Endothelial cell of hepatic sinusoid (primary cell): ENCODE measurements around the gene ACSL4.
"Not testable (repeated sequence)": the region's sequence is repeated elsewhere in the genome, so short reads cannot be mapped to it uniquely, and the experiment has no call there.

Source experiments
- in situ Hi-C: cut with HindIII; loops from 2 replicates; pipeline ENCODE4 v1.10.0; 2017; ENCODE audit warnings: low sequenced_read_pairs

Gene ACSL4

DNA sequence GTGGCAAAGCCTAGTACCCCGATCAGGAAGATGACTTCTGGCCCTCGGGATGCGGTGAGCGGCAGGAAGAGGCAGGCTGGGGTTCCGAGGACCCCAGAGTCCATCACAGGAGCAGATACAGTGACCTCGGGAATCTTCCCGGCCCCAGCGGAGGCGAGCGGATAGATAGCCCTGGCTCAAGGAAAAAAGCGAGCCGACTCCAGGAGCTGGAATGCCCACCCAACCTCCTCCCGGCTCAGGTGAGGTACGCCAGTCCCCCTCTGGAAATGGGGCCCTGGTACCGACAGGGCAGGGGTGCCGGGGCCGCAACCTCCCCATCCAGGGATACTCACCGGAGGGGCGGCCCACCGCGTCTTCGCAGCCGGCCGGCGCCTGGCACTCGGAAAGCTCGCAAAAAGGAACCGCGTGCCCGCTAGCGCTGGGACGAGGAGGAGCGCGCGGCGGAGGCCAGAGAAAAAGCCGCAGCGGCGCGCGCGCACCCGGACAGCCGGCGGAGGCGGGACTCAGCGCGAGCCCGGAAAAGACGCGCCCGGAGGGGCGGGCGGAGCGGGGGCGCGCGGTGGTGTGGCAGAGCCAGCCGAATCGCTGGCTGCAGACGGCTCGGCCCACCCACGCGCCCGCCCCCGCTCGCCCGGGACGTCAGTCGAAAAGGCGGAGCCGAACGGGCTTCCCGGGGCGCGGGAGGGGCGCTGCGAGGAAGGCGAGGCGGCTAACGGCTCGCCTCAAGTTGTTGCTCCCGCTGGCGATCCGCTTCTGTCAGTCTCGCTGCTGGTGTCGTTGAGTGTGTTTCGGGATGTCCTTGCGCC lies at the start of gene ACSL4:
TSS of gene ACSL4 (minus strand) at position 451 of the 806 bp plus-strand sequence. CDS start 49,894 bp downstream, outside the sequence.
- in situ Hi-C loops, result loop anchor here (5.0 kb wide), 1 partner anchor 34 kb away; no protein-coding TSS in a partner anchor

DNA sequence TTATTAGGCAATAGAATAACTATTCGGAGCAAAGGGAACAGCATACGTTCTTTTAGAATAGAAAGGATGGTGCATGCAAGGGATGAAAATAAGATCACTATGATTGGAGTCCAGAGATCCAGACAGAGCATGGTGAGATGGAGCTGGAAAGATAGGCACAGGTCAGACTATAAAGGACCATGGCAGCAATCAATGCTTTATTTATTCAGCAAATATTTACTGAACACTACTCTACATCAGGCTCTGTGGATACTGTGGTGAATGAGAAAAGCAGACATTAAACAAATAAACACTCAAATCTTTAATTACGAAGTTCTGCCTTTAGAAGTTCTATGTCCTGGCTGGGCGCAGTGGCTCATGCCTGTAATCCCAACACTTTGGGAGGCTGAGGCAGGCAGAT lies 44.7 kb upstream of the ACSL4 start:
- in situ Hi-C loops, result no loop called here

- in situ Hi-C loops, result no loop called here
These were observed 43.9 kb upstream of the ACSL4 start for GRCh38 chrX:109776986-109777385.

DNA sequence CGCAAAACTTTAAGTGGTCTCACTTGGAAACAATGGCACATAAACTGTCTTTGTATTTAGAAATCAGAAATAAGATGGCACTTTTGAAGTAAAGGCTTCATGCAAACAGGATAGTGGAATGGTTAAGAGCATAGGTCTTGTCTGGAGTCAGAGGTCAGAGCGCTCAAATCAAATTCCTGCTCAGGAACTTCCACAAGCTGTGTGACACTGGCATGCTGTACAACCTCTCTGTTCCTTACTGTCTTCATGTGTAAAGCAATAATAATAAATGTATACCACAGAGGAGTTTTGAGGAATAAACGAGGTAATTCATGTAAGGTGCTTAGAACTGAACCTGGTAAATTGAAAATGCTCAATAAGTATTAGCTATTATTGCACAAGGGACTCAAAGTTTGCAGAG lies 43.4 kb upstream of the ACSL4 start:
- in situ Hi-C loops, result no loop called here

GRCh38 chrX:109775386-109775785 lies 42.3 kb upstream of the ACSL4 start:
- in situ Hi-C loops, result no loop called here

DNA sequence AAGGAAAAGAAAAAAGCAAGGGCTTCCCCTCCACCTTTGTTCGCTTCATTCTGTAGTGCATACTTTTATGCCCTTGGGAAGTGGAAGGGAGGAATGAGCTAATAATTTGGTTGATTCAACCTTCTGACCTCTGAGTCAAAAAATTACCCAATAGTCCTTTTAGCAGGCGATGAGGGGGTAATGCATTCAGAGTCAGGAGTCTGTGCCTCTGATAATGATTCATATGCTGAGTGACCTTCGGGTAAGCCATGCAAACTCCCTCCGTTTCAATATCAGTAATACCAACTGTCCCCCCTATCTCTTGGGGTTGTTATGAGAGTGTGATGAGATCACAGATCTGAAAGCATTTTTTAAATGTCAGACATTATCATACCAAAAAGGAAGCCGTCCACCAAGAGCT lies 41.6 kb upstream of the ACSL4 start:
- in situ Hi-C loops, result no loop called here

GRCh38 chrX:109774136-109774535 lies 41.1 kb upstream of the ACSL4 start:
- in situ Hi-C loops, result no loop called here

DNA sequence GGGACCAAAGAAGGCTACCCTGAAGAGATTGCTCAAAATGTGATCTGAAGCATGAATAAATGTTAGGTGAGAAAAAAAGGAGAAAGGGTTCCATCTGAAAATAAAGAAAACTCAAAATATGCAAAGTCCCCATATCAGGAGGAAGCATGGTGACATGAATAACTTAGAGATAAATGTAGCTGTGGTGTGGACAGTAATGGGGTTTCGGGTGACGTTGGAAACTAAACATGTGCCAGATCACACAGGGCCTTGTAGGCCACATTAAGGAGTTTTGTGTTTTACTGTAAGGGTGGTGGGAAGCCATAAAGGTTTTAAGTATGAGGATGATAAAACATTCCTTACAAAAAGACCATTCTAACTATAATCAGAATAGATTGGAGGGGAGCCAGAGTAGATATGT lies 40.3 kb upstream of the ACSL4 start:
- in situ Hi-C loops, result no loop called here

GRCh38 chrX:109770780-109771179 lies 37.7 kb upstream of the ACSL4 start:
- in situ Hi-C loops, result no loop called here

GRCh38 chrX:109760922-109761250 lies 27.8 kb upstream of the ACSL4 start:
- in situ Hi-C loops, result no loop called here

DNA sequence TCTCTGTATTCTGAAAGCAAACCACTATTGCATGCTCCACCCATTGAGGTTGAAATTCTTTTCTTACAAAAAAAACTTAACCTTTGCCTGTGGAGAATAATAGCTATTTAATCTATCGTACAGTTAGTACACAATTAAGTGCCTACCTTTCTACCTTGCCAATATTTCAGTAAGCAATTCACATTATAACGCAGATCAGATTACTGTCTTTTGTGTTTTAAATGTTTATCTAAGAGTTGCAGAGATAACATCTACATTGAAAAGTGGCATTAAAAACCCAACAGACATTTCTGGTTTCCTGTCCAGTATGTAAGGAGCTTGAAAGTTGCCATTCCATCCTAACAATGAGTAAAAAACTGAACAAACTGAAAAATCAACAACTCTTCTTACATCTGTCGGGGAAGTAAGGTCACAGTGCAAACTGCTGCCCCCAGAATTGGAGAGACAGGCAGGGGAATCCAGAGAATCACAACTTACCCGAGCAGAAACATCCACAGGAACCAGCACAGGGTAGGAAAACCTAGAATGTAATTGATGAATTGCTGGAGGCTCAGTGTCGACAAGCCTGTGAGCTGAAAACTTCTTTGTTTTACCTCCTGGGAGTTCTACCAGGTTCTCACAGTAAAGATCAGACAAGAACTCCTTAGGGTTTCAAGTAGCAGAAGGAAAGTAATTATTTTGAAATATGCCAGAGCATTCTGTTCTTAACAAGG lies 27.3 kb upstream of the ACSL4 start:
- in situ Hi-C loops, result no loop called here

GRCh38 chrX:109753256-109753655 lies 20.2 kb upstream of the ACSL4 start:
- in situ Hi-C loops, result no loop called here

DNA sequence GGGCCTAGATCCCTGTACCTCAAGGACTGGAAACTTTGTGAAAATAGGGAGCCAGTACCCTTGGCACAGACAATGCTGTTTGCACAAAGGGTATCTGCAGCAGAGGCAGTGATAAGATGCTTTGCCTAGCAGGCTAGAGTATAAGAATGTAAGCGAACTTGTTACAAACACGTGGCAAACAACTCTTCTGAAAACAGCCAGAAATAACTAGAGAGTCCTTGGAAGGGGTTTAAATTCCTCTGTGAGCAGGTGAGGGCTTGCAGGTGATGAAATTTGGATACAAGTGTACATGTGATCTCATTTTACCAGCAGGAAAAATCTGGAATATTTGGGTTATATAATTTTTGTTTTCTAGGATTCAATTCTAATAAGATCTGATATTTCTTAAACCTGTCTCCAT lies 18.6 kb upstream of the ACSL4 start:
- in situ Hi-C loops, result no loop called here

DNA sequence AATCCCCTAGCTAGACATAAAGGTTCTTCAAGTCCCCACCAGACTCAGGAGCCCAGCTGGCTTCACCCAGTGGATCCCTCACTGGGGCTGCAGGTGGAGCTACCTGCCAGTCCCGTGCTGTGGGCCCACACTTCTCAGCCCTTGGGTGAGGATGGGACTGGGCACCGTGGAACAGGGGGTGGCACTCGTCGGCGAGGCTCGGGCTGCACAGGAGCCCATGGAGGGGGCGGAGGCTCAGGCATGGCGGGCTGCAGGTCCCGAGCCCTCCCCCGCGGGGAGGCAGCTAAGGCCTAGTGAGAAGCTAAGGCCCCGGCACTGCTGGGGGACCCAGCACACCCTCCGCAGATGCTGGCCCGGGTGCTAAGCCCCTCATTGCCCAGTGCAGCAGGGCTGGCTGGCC lies 16.1 kb upstream of the ACSL4 start:
- in situ Hi-C loops, result no loop called here

GRCh38 chrX:109747681-109748080 lies 14.6 kb upstream of the ACSL4 start:
- in situ Hi-C loops, result no loop called here

- in situ Hi-C loops, result no loop called here
These were observed 9.7 kb upstream of the ACSL4 start for GRCh38 chrX:109742722-109743121.

DNA sequence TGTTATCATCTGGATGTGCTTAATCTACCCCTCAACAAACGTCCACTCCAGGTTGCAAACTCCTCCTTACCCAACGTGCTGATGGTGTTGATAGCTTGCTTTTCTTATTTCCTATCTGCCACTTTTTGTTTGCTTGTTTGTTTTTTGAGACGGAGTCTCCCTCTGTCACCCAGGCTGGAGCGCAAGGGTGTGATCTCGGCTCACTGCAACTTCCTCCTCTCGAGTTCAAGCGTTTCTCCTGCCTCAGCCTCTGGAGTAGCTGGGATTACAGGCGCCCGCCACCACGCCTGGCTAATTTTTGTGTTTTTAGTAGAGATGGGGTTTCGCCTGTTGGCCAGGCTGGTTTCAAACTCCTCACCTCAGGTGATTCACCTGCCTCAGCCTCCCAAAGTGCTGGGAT lies 7.8 kb upstream of the ACSL4 start:
- in situ Hi-C loops, result not testable (repeated sequence)

GRCh38 chrX:109740433-109740809 lies 7.4 kb upstream of the ACSL4 start:
- in situ Hi-C loops, result no loop called here

- in situ Hi-C loops, result no loop called here
These were observed 6.8 kb upstream of the ACSL4 start for GRCh38 chrX:109739625-109740432.

- in situ Hi-C loops, result no loop called here
These were observed 2.2 kb upstream of the ACSL4 start for GRCh38 chrX:109735202-109735744.

DNA sequence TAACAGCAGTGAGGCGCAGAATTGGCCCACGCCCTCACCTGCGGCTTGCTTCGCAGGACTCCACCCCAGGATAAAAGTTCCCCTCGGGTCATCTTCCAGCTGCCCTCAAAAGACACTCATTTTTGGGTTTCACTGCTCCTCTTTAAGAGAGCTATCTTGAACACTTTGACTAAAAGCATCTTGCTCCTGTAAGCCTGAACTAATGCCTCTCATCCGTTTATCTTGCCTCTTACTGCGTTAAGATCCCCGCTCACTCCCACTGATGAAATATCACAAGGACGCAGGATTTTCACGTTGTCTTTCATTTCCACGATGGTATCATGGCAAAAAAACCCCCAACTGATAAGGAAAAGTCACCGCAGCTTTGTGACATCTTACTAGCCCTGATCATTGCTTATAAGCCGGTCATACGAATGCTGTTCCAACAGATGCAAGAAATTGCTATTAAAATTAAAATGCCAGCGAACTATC lies 591 bp upstream of the ACSL4 start:
- in situ Hi-C loops, result loop anchor here (5.0 kb wide), 1 partner anchor 34 kb away; no protein-coding TSS in a partner anchor
